RPMI8226 (cell line): ENCODE measurements around the gene CSF1R.

ENCODE experiments used
- DNase-seq: peaks from one replicate; pipeline ENCODE4 v3.0.0-alpha.2; 2015

CSF1R gene

DNA sequence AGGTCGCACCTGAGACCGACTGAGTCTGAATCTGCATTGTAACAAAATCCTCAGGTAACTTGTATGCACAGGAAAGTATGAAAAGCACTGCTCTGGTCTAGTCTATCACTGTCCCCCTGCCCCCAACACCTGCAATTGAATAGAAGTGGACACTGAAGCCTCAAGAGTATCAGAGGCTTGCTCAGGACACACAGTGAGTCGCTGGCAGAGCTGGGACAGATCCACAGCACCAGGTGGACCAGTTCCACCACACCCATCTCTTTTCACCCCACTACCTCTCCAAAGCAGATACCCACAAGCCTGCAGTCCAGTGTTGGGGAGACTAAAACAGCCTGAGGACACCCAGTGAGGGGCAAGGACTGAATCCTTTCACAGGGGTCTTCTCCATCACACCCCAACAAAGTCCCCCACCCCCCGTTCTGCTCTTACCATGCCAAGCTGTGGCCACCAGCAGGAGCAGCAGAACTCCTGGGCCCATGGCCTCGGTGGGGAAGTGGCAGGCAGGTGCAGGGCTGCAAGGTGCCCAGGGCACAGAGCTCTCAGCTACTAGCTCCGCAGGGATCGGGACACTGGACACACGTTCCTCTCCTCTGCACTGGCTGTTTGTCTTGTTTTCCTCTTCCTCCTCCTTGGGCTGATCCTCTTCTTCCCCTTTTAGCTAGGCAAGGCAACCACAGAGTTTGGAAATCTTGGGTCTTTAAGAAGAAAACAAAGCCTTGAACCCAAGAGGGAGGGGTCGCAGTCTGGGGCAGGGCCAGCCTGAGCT, at the start of gene CSF1R:
CSF1R (minus strand) TSS at position 605 of the 766 bp plus-strand sequence; CDS start at position 478, 127 bp downstream.
- DNase-seq, result no peak

DNA sequence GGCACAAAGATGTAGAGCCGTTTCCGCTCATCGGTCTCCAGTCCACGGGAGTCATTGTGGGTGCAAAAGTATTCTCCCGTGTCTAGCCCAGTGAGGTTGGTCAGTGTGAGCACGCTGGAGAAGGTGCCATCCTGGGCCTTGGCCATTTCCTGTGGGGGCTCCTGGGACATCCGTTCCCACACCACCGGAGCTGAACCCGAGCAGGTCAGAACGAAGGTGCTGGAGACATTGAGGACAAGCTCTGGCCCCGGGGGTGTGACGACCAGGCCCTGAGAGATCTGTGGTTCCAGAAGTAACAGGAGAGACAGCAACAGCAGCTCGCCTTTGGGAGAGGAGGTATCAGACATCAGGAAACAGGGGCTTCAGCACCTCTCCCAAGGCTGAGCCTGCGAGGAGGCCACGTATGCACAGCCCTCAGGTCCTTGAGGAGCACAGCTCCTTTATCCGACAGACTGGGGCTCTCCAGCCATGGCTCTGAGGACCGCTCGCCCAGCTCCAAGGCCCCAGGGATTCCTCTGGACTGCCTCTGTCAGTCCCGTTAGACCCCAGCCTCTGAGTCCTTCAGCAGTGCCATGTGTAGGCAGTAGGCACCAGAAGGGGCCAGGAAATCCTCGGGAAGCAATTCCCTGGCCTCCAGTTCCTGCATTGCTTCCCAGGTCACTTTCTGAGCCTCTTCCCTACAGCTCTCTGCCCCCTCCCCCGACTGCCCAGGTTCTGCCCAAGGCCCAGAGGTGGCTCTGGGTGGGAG, 49.4 kb upstream of the CSF1R start:
- DNase-seq, result no peak

DNA sequence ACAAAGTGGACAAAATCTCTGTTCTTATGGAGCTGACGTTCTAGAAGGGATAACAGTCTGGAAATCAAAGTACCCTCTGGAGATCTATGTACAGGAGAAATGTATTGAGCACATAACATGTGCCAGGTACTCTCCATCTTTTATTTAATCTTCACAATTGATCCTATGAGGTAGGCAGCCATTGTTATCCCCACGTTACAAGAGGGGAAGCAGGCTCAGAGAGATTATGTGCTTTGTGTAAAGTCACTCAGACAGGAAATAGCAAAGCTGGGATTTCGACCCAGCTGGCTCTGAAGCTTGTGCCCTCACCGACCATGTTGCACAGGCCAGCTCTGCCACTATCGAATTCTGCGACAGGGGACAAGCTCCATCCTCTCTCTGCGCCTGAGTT, 47.8 kb upstream of the CSF1R start:
- no peak for DNase-seq

DNA sequence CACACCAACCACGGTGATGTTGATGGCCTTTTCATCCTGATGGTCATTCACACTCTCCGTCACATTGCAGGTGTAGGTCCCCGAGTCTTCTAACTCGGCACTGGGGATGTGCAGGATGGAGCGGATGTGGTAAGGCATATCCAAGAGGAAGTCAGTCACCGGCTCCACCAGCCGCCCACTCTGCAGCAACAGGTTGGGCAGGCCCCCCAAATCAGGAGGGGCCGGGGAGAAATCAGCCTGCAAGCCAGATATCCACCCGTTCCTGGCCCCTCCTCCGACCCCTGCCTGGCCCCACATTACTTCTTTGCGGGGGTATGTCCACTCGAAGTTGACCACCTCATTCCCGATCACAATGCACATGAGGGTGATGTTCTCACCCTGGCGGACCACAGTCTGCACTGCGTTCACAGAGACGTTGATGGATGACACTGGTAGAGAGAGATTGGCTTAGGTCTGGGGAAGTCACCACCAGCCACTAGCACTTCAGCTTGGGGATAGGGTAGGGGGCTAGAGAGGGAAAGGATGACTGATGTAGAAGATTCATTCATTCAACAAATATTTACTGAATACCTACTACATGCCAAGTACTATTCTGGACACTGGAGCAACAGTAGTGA, 47.3 kb upstream of the CSF1R start:
- DNase-seq, result no peak

DNA sequence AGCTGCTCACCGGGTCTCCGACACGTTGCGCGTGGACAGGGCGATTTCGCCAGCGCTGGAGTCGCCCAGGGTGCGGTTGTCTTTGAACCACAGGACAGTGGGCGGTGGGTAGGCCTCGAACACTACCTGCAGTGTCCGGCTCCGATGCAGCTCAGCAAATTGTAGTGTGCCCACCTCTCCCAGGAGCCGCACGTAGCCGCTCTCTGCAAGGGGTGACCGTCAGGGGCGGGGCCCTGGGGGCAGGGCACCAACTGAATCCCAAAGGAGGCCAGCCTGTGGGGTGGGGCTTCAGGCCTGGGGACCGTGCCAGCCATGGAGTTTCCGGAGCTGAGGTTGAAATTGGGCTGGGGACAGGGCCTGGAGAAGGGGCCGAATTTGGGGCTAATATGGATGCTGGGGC, 46.4 kb upstream of the CSF1R start:
- DNase-seq, result no peak

DNA sequence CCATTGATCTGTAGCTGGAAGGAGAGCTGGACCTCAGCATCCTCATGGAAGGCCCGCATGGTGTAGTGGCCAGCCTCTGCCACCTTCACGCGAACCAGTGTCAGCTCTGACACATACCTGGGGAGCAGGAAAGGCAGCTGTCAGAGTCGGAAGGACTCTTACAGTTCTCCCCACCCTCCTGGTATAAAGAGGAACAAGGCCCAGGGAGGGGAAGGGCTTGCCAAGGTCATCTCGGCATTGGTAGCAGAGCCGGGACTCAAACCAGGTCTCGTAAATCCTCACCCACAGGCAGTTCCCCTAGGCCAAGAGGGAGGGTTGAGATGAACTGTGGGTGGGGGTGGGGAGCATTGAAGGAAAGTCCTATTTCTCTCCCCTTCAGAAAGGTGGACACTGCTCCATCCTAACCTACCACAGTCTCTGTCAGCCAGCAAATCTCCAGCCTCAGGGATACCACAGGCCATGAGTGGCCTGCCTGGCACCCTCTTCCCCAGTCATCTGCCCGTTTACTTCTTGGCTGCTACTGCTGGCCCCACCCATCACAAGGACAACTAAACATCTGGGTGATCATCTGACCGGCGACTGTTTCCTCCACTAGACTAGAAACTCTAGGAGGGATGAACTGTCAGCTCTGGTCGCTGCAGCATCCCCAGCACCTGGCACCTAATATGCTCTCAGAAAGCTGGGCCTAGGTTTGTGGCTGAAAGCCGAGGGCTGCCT, 45.8 kb upstream of the CSF1R start:
- DNase-seq, result peak; percentile 18

DNA sequence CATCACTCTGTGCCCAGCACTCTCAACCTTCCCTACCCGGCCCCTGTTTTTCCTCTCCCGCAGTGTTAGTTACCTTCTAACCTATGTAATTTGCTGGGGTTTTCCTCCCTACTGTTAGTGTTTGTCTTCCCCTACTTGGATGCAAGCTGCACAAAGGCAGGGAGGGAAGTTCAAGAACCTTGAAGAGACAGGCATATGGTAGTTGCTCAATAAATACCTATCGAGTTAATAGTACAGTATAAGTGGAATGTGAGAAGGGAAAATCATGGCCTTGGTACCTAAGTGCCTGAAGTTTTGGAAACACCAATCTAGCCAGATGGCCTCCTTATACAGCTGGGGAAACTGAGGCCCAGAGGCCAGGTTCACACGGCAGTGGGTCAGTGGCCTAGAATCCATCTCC, 45.1 kb upstream of the CSF1R start:
- no peak for DNase-seq

DNA sequence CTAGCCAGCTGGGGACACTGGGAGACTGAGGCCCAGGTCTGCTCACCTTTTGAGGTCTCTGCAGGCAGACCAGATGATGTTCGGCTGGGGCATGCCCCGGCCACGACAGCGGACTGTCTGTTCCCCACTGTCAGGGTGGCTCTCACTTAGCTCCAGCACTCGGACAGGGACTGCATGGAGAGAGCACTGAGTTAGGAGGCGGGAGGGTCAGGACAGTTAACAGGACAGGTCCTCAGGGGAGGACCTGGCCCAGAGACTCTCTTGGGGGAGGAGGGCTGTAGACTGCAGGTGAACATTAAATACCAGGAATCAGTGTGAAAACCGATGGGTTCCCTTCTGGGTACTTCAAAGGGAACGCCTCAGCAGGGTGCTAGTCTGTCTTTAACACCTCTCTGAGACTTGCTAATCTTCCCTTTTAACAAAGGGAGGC, 44.2 kb upstream of the CSF1R start:
- no peak for DNase-seq

DNA sequence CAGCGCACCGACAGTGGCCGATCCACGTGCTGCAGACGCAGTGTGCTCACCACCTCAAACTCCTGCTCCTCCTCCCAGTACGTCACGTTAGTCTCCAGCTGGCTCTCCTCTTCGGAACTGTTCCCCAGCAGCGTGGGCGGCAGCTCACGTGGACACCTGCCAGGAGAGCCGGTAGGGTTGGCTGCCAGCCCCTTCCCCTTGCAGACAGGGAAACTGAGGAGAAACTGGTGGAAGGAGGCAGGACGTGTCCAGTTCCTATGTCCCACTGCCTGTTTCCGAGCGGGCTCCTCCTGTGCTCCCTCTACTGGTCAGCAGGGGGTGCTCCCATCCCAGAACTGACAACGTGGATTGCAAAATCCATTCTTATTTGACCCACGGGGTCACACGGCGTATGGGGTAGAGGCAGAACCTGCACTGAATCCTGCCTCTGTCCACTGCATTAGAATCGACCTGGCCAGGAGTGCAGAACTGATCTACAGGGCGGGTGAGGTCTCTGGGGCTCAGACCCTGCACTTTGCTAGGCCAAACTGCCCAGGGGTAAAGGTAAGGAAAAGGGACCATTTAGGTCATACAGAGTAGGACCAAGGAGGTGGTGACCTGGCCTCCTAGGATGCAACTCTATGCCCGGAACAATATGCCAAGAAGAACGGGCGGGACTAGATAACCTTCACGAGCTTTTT, 43.6 kb upstream of the CSF1R start:
- DNase-seq, result peak; percentile 63

DNA sequence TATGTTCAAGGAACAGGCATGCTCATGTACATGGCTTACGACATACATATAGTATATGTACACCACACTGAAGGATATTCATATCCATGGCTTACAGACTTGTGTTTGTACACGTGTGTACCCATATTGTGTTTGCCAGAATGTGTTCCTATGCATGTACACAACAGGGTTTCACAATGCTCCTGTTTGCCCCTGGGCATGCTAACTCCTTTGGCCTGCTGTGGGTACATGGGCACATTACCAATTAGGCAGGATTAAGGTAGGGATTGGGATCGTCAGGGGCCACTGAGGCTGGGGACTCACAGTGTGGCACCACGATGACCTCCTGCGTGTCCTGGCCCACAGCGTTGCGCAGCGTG, 43.1 kb upstream of the CSF1R start:
- no peak for DNase-seq

DNA sequence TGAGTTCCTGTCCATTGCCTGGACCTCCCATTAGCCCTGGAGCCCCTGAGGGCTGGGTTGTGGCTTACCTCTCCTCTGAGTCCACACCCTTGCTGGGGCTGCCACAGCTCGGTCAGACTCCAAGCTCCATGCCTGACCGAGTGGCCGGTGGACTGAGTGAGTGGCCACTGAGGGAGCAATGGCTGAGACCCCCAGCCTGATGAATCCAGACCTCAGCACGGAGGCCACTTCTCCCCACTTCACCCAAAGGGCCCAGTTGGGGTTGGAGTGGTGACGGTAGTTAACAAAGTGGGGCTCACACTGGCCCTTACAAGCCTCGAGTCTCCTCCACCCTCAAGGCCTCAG, 40.5 kb upstream of the CSF1R start:
- DNase-seq, result no peak

DNA sequence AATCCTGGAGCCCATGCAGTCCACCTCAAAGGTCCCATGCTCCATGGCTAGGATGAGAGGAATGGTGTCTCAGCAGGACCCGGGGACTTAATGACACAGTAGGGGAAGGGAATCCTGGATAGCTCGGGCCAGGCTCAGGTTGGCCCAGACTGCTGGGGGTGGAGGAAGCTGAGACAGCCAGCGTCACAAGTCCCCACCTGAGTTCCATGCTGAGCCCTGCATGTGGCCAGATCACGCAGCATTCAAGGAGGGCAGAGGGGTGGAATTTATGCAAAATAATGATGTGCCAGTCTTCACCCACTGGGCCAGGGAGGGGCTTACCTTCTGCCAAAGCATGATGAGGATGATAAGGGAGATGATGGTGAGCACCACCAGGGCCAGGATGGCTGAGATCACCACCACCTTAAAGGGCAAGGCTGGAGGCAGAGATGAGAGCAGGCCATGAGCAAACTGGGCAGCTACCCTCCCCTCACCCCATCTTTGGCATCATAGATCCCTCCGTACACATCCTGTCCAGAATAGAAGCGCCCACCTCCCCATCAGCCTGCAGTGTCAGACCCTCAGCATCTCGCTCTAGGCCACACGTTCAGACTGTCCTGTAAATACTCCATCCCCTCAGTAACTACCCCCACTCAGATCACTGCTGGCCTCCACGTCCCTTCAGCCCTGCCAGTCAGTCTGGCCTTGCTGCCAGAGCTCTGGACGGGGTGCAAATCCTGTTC, 40.0 kb upstream of the CSF1R start:
- DNase-seq, result no peak

DNA sequence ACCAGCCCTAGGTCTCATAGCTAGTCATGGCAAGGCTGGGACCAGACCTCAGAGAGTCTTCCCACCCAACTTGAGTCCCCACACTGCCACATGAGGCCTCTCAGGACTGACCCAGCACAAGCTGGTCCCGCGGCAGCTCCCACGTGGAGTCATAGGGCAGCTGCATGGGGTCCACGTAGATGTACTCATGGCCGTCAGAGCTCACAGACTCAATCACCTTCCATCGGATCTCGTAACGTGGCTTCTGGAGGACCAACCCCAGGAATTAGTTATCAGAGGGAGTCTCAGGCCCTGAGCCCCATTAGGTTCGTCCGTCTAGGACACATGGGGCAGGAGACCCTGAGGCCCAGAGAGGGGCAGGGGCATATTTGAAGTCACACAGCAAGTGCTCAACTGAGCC, 39.0 kb upstream of the CSF1R start:
- no peak for DNase-seq

DNA sequence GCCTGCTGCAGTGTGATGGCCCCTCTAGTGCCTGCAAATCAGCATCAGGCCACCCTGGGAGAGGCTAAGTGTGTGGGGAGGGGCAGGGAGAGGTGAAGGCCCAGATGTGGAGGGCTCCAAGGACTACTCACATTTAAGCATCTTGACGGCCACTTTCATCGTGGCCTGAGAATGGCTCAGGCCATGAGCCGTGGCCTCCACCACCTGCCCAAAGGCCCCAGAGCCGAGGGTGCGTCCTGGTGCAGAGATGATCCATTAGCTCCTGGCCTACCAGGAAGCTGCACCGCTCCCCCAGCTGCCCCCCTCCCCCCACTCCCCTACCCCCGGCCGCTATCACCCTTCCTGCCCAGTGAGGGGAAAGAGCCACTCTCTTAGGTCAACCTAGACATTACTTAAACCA, 38.2 kb upstream of the CSF1R start:
- DNase-seq, result no peak

DNA sequence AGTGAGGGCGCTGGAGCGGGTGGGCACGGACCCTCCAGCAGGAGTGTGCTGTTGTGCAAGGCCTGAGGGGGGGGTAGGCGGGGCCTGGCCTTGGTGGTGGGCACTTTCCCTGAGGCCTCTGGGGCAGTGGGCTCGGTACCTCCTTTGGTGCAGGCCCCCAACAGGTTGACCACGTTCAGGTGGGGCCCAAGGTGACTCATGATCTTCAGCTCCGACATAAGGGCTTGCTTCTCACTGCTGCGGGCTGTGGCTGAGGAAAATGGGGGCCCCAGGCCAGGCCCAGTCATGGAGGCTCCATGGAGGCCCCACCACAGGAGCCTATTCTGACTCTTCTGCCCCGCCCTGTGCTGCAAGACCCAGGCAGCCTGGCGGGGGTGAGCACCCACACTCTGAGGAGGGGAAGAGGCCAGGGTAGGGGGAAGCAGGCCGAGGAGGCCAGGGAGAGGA, 37.8 kb upstream of the CSF1R start:
- DNase-seq, result no peak

DNA sequence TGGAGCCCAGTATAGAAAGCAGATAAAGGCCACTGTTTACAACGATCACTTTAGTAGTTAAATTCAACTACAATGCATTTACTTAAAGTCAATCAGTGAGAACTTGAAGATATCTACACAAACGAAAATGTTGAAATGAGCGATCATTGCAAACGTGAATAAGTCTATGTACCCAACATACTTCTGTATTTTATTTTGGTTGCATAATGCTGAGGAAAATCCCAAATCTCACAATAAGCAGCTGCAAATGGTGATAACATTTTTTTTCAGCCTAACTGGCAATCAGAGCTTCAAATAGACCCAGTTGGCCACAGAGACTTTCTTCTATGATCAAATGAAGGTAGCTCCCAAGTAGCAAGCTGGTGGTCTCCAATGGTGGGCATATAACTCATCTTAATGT, 37.2 kb upstream of the CSF1R start:
- no peak for DNase-seq

DNA sequence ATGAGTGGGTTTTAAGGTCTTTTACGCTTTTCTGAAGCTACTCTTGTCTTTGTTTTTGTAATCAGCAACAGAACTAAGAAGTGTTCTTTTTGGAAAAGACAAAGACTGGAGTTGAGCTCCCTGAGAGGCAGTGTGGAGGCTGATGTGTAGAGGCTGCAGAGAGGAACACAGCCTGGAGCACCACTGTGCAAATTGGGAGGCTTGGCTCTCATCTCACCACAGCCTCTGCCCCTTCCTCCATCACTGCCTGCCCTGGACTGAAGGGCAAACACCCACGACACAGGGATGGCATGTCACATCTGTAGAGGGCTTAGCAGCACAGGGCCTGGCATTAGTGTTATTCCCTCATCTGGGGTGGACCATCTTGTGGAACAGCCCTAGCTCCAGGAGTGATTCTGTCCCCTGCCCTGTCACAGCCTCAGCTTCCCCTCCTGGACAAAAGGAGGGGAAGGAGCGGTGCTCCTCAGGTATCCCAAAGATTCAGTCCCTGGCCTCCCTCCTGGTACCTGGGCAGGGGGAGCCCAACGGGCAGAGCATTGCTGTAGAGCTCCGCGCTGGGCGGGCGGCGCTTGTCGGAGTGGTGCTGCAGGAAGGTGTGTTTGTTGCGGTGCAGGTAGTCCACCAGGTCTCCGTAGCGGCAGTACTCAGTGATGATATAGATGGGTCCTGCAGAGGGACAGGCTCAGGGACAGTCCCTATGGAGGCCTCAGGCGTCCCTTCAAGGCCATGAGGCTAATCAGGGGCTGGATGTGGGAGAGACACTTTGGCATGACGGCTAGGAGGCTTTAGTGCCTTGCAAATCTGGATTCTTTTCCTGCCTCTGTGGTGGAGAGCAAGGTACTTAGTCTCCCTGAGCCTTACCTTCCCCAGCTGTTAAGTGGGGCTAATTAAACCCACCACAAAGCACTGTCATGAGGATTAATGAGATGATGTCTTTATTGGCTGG, 36.5 kb upstream of the CSF1R start:
- no peak for DNase-seq

DNA sequence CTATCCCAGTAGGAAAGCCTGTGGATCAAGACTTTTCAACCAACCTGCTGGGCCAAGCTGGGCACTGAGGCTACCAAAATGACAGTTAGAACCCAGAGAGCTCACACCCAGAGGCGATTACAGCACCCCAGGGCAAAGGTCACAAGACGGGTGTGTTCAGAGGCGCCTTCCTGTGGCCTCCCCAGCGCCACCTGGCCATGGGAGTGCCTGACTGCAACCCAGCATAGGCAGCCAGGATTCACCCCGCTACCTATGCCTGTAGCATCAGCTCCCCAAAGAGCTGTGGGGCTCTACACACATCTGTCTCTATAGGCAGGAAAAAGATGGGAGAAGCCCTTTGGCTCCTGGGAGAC, 35.8 kb upstream of the CSF1R start:
- peak; percentile 78 for DNase-seq

DNA sequence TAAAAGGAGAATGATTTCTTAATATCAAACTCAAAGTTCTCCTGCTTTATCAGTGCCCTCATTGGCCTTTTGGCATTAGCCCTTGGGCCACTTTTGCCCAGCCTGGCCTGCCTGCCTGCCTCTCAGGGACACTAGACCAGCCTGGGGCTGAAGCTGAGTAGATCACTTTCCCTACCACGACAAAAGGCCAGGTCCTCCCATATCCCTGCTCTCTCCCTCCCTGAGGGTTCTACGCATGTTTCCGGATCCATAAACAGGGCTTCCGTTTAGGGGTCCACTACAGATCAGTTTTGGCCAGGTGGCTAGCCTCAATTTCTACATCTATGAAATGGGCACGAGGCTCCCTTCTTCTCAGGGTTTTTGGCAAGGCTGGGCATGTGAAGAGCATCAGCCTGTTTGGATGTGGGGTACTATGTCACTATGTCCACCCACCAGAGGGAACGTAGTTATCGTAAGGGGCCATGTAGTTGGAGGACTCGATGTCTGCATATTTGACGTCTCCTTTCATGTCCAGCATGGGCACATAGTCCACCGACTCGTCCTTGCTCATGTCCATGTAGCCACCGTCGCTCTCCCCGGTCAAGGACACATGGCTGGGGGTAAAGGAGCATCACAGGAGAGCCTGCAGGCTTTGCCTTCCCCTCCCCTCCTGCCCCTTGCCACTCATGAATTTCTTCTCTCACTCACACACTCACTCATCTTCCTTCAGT, 35.2 kb upstream of the CSF1R start:
- no peak for DNase-seq
